GM23248 (cell line): Measurements from ENCODE around the gene ZNF407. TPM values are rescaled to one million over a fixed set of nuclear protein-coding genes. Genes with fewer than 3 reads are reported as not detected.

Experiments used
- DNase-seq: peaks from one replicate; pipeline ENCODE4 v3.0.0-alpha.2; 2015
- H2AFZ ChIP-seq: fragments of 200-600 bp; sonication (generic); 2 replicates; pipeline ENCODE4 v1.6.1; 2016; ENCODE audit warnings: antibody characterized with exemption
- H3F3A ChIP-seq: fragments of 200-600 bp; sonication (generic); 2 replicates; pipeline ENCODE4 v1.6.1; 2016; ENCODE audit warnings: mild to moderate bottlenecking, antibody characterized with exemption, mixed run types; ENCODE audit not compliant: insufficient read depth
- H3K27ac ChIP-seq: fragments of 200-600 bp; sonication (generic); 2 replicates; pipeline ENCODE4 v1.5.1; 2016; ENCODE audit warnings: mild to moderate bottlenecking
- H3K27me3 ChIP-seq: fragments of 200-600 bp; sonication (generic); replicated peaks from 2 replicates; pipeline ENCODE4 v1.6.1; 2016; ENCODE audit warnings: mild to moderate bottlenecking; ENCODE audit not compliant: insufficient read depth
- H3K36me3 ChIP-seq: fragments of 200-600 bp; sonication (generic); 2 replicates; pipeline ENCODE4 v1.6.1; 2016; ENCODE audit warnings: low read depth, mild to moderate bottlenecking
- H3K4me1 ChIP-seq: fragments of 200-600 bp; sonication (generic); 2 replicates; pipeline ENCODE4 v1.6.1; 2016; ENCODE audit warnings: mild to moderate bottlenecking; ENCODE audit not compliant: insufficient read depth
- H3K4me2 ChIP-seq: fragments of 200-600 bp; sonication (generic); one replicate; pipeline ENCODE4 v1.6.1; 2016; ENCODE audit warnings: mild to moderate bottlenecking; ENCODE audit not compliant: unreplicated experiment
- H3K4me3 ChIP-seq: fragments of 200-600 bp; sonication (generic); 2 replicates; pipeline ENCODE4 v1.5.1; 2016; ENCODE audit warnings: mild to moderate bottlenecking
- H3K79me2 ChIP-seq: fragments of 200-600 bp; sonication (generic); 2 replicates; pipeline ENCODE4 v1.6.1; 2016; ENCODE audit warnings: mild to moderate bottlenecking; ENCODE audit not compliant: insufficient read depth
- H3K9ac ChIP-seq: fragments of 200-600 bp; sonication (generic); 2 replicates; pipeline ENCODE4 v1.6.1; 2016; ENCODE audit warnings: mild to moderate bottlenecking
- H3K9me2 ChIP-seq: fragments of 200-600 bp; sonication (generic); 2 replicates; pipeline ENCODE4 v1.6.1; 2016; ENCODE audit warnings: mixed run types, mild to moderate bottlenecking, moderate library complexity; ENCODE audit not compliant: insufficient read depth
- H3K9me3 ChIP-seq: fragments of 200-600 bp; sonication (generic); one replicate; pipeline ENCODE4 v1.6.1; 2017; ENCODE audit warnings: low read depth
- H4K20me1 ChIP-seq: fragments of 200-600 bp; sonication (generic); 2 replicates; pipeline ENCODE4 v1.6.0; 2016; ENCODE audit not compliant: insufficient read depth
- EZH2 ChIP-seq: fragments of 200-600 bp; sonication (generic); IDR thresholded peaks from 2 replicates; pipeline ENCODE4 v1.6.1; 2018; ENCODE audit warnings: antibody characterized with exemption, mild to moderate bottlenecking; ENCODE audit not compliant: insufficient read depth, poor library complexity, severe bottlenecking
- EZH2phosphoT487 ChIP-seq: fragments of 200-600 bp; sonication (generic); IDR thresholded peaks from 2 replicates; pipeline ENCODE4 v1.6.1; 2018; ENCODE audit warnings: antibody characterized with exemption, moderate library complexity, mild to moderate bottlenecking, low read depth; ENCODE audit not compliant: insufficient read depth
- WGBS, 2 experiments: methylation state at CpG; one replicate each; pipeline ENCODE4 v1.1.6; 2015 to 2017; ENCODE audit warnings: low lambda C conversion rate in 2 of 2, low coverage in 1 of 2; ENCODE audit errors: missing lambda C conversion rate in 2 of 2; 5-methylcytosine and 5-hydroxymethylcytosine counted together
- in situ Hi-C: fragments of 300-500 bp; cut with MboI; formaldehyde crosslinking; loops from 2 replicates; pipeline ENCODE4 v1.15.0; 2020
- polyA plus RNA-seq: library from polyadenylated mRNA; unstranded; fragments of >200 nt; fragmentation: Nextera tagmentation; extraction: Ambion mirVana; gene quantifications from 2 replicates; pipeline ENCODE4 v1.2.1, GENCODE V29; 2016
- total RNA-seq: library from RNA; depleted of rRNA; stranded (reverse); fragments of >200 nt; shearing (Covaris generic); gene quantifications from 2 replicates; pipeline ENCODE4 v1.2.3, GENCODE V29; 2014

ZNF407 gene
- total and polyA plus RNA-seq, 2 experiments from 2014 or later, result 2.6 to 6.3 TPM

- H3K4me2 ChIP-seq, result no peak overlapping the region
- H2AFZ ChIP-seq, result no peak overlapping the region
- no peaks in the 10 kb centered on the region for H3K9me2 ChIP-seq
- in situ Hi-C loops, result no loop called here
- no peaks in the 10 kb centered on the region for H4K20me1 ChIP-seq
- H3K36me3 ChIP-seq, result no peaks in the 10 kb centered on the region
- no peak overlapping the region for H3K27ac ChIP-seq
- no peaks in the 10 kb centered on the region for H3K4me1 ChIP-seq
- DNase-seq, result no peak
- H3K27me3 ChIP-seq, result no peaks in the 10 kb centered on the region
- no peak overlapping the region for H3K4me3 ChIP-seq
- WGBS, 2 experiments, result 53 to 61% methylated on average over 9 of the region's 9 CpGs
- TF ChIP-seq EZH2, result no peak
- TF ChIP-seq EZH2phosphoT487, result no peak
- H3K79me2 ChIP-seq, result no peaks in the 10 kb centered on the region
- H3K9ac ChIP-seq, result no peak overlapping the region
- no peaks in the 10 kb centered on the region for H3K9me3 ChIP-seq
- H3F3A ChIP-seq, result no peaks in the 10 kb centered on the region
These were observed 488.9 kb downstream of the ZNF407 start for GRCh38 chr18:75086494-75087034.

- no peak overlapping the region for H3K27ac ChIP-seq
- WGBS, 2 experiments, result 87% methylated on average over 43 of the region's 43 CpGs
- no peak overlapping the region for H2AFZ ChIP-seq
These were observed 489.7 kb downstream of the ZNF407 start for GRCh38 chr18:75087119-75088020.

GRCh38 chr18:75088021-75088506 is 490.4 kb downstream of the ZNF407 start:
- no peak for TF ChIP-seq EZH2phosphoT487
- no peak for TF ChIP-seq EZH2
- no peak overlapping the region for H3K9ac ChIP-seq
- no peaks in the 10 kb centered on the region for H3K79me2 ChIP-seq
- no peak for DNase-seq
- H4K20me1 ChIP-seq, result no peaks in the 10 kb centered on the region
- H3K4me1 ChIP-seq, result no peaks in the 10 kb centered on the region
- H3K4me3 ChIP-seq, result no peak overlapping the region
- H2AFZ ChIP-seq, result no peak overlapping the region
- H3F3A ChIP-seq, result no peaks in the 10 kb centered on the region
- in situ Hi-C loops, result no loop called here
- H3K4me2 ChIP-seq, result no peak overlapping the region
- H3K27ac ChIP-seq, result no peak overlapping the region
- 48 to 56% methylated on average over 2 to 8 of the region's 8 CpGs for WGBS, 2 experiments
- no peaks in the 10 kb centered on the region for H3K27me3 ChIP-seq
- no peaks in the 10 kb centered on the region for H3K9me2 ChIP-seq
- H3K36me3 ChIP-seq, result no peaks in the 10 kb centered on the region
- no peaks in the 10 kb centered on the region for H3K9me3 ChIP-seq

More at GRCh38 chr18:75087119-75088020, 489.7 kb downstream of the ZNF407 start:
- H3K9ac ChIP-seq, result no peak overlapping the region
- no peaks in the 10 kb centered on the region for H3K27me3 ChIP-seq
- H3K4me3 ChIP-seq, result no peak overlapping the region
- no peaks in the 10 kb centered on the region for H3K79me2 ChIP-seq
- no peaks in the 10 kb centered on the region for H3K9me3 ChIP-seq
- in situ Hi-C loops, result no loop called here
- no peak for DNase-seq
- H3K9me2 ChIP-seq, result no peaks in the 10 kb centered on the region
- H3F3A ChIP-seq, result no peaks in the 10 kb centered on the region
- H3K36me3 ChIP-seq, result no peaks in the 10 kb centered on the region
- no peaks in the 10 kb centered on the region for H3K4me1 ChIP-seq
- no peaks in the 10 kb centered on the region for H4K20me1 ChIP-seq
- no peak overlapping the region for H3K4me2 ChIP-seq
- no peak for TF ChIP-seq EZH2
- no peak for TF ChIP-seq EZH2phosphoT487

- Histone ChIP-seq H3K4me3 (no peak overlapping the region), H3K9me2 (no peaks in the 10 kb centered on the region), H2AFZ (no peak overlapping the region), H3K27ac (no peak overlapping the region), H3K4me2 (no peak overlapping the region), H3K36me3 (no peaks in the 10 kb centered on the region), H3K27me3 (no peaks in the 10 kb centered on the region), H3K9me3 (no peaks in the 10 kb centered on the region), H3K4me1 (no peaks in the 10 kb centered on the region), H4K20me1 (no peaks in the 10 kb centered on the region), H3K79me2 (no peaks in the 10 kb centered on the region), H3F3A (no peaks in the 10 kb centered on the region), H3K9ac (no peak overlapping the region)
- in situ Hi-C loops, result no loop called here
- no peak for DNase-seq
- 75 to 76% methylated on average over 19 to 20 of the region's 20 CpGs for WGBS, 2 experiments
- TF ChIP-seq EZH2phosphoT487 (no peak), EZH2 (no peak)
These were observed 491.0 kb downstream of the ZNF407 start for GRCh38 chr18:75088622-75089211.
